Measurements from ENCODE around the gene RAI14.

- TF ChIP-seq, protein P1, sequence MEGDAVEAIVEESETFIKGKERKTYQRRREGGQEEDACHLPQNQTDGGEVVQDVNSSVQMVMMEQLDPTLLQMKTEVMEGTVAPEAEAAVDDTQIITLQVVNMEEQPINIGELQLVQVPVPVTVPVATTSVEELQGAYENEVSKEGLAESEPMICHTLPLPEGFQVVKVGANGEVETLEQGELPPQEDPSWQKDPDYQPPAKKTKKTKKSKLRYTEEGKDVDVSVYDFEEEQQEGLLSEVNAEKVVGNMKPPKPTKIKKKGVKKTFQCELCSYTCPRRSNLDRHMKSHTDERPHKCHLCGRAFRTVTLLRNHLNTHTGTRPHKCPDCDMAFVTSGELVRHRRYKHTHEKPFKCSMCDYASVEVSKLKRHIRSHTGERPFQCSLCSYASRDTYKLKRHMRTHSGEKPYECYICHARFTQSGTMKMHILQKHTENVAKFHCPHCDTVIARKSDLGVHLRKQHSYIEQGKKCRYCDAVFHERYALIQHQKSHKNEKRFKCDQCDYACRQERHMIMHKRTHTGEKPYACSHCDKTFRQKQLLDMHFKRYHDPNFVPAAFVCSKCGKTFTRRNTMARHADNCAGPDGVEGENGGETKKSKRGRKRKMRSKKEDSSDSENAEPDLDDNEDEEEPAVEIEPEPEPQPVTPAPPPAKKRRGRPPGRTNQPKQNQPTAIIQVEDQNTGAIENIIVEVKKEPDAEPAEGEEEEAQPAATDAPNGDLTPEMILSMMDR (IDR thresholded peaks at IDR 0.05; ENCODE audit: low read depth, low read length), result no peak
- no peak for TF ChIP-seq EZH2phosphoT487 (IDR thresholded peaks at IDR 0.05; ENCODE audit: low read depth)
Observed at GRCh38 chr5:34657988-34658387, 1.9 kb downstream of the RAI14 start.

Data from OCI-LY3 (cell line).